Ishikawa (cell line): ENCODE results near the gene COMMD2.

Experiments
- CEBPB ChIP-seq: IDR thresholded peaks from 2 replicates; pipeline ENCODE4 v1.6.1; 2012
- CREB1 ChIP-seq: IDR thresholded peaks from 2 replicates; pipeline ENCODE4 v1.6.1; 2012; ENCODE audit warnings: low read depth
- EGR1 ChIP-seq: IDR thresholded peaks from 2 replicates; pipeline ENCODE4 v1.6.1; 2012
- EP300 ChIP-seq: IDR thresholded peaks from 2 replicates; pipeline ENCODE4 v1.6.1; 2012; ENCODE audit warnings: borderline replicate concordance
- FOXM1 ChIP-seq: IDR thresholded peaks from 2 replicates; pipeline ENCODE4 v1.6.1; 2012; ENCODE audit warnings: low read depth, borderline replicate concordance
- NFIC ChIP-seq: IDR thresholded peaks from 2 replicates; pipeline ENCODE4 v1.6.1; 2012
- RAD21 ChIP-seq: IDR thresholded peaks from 2 replicates; pipeline ENCODE4 v1.6.1; 2012; ENCODE audit warnings: low read depth
- TAF1 ChIP-seq: IDR thresholded peaks from 2 replicates; pipeline ENCODE4 v1.6.1; 2012; ENCODE audit warnings: low read depth, mild to moderate bottlenecking
- TCF12 ChIP-seq: IDR thresholded peaks from 2 replicates; pipeline ENCODE4 v1.6.1; 2012; ENCODE audit warnings: low read depth
- TEAD4 ChIP-seq: IDR thresholded peaks from 2 replicates; pipeline ENCODE4 v1.6.1; 2012
- YY1 ChIP-seq: IDR thresholded peaks from 2 replicates; pipeline ENCODE4 v1.6.1; 2012; ENCODE audit warnings: low read depth
- ZBTB7A ChIP-seq: IDR thresholded peaks from 2 replicates; pipeline ENCODE4 v1.6.1; 2012; ENCODE audit warnings: low read depth
- TF ChIP-seq, protein P1 (sequence below): IDR thresholded peaks from 2 replicates; pipeline ENCODE4 v1.6.1; 2012; ENCODE audit warnings: low read depth, mild to moderate bottlenecking
- TF ChIP-seq, protein P2 (sequence below): IDR thresholded peaks from 2 replicates; pipeline ENCODE4 v1.6.1; 2012
- TF ChIP-seq, protein P3 (sequence below): IDR thresholded peaks from 2 replicates; pipeline ENCODE4 v1.6.1; 2012

The COMMD2 gene

DNA sequence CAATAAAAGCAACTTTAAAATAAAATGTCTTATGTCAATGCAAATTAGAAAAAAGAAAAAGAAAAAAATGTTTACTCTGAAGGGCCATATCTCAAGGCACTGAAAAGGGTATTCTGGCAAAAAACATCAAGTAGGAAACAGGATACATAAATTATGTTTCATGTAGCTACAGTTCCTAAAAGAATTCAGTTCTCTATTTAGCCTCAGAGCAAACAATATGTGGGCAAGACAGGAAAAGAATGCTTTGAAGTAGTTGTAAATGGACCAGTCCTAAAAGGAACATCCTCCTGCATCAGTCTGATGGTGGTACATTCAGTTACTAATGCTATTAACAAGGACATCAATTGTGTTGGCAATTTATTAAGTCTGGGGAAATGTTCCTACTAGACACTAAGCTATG is 8.1 kb downstream of the COMMD2 start:
- TF ChIP-seq, protein P1, sequence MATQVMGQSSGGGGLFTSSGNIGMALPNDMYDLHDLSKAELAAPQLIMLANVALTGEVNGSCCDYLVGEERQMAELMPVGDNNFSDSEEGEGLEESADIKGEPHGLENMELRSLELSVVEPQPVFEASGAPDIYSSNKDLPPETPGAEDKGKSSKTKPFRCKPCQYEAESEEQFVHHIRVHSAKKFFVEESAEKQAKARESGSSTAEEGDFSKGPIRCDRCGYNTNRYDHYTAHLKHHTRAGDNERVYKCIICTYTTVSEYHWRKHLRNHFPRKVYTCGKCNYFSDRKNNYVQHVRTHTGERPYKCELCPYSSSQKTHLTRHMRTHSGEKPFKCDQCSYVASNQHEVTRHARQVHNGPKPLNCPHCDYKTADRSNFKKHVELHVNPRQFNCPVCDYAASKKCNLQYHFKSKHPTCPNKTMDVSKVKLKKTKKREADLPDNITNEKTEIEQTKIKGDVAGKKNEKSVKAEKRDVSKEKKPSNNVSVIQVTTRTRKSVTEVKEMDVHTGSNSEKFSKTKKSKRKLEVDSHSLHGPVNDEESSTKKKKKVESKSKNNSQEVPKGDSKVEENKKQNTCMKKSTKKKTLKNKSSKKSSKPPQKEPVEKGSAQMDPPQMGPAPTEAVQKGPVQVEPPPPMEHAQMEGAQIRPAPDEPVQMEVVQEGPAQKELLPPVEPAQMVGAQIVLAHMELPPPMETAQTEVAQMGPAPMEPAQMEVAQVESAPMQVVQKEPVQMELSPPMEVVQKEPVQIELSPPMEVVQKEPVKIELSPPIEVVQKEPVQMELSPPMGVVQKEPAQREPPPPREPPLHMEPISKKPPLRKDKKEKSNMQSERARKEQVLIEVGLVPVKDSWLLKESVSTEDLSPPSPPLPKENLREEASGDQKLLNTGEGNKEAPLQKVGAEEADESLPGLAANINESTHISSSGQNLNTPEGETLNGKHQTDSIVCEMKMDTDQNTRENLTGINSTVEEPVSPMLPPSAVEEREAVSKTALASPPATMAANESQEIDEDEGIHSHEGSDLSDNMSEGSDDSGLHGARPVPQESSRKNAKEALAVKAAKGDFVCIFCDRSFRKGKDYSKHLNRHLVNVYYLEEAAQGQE = no peak
- TF ChIP-seq ZBTB7A (no peak), NFIC (no peak), TCF12 (no peak), FOXM1 (no peak), TAF1 (no peak)
- TF ChIP-seq, protein P2, sequence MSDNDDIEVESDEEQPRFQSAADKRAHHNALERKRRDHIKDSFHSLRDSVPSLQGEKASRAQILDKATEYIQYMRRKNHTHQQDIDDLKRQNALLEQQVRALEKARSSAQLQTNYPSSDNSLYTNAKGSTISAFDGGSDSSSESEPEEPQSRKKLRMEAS = no peak

GRCh38 chr3:149739396-149739795 is 12.9 kb downstream of the COMMD2 start:
- TF ChIP-seq YY1 (no peak), TAF1 (no peak), NFIC (no peak), ZBTB7A (no peak), RAD21 (no peak), TCF12 (no peak), CEBPB (no peak), EGR1 (no peak), CREB1 (no peak), EP300 (no peak), FOXM1 (no peak)
- TF ChIP-seq, protein P3, sequence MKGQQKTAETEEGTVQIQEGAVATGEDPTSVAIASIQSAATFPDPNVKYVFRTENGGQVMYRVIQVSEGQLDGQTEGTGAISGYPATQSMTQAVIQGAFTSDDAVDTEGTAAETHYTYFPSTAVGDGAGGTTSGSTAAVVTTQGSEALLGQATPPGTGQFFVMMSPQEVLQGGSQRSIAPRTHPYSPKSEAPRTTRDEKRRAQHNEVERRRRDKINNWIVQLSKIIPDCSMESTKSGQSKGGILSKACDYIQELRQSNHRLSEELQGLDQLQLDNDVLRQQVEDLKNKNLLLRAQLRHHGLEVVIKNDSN = no peak
- TF ChIP-seq, protein P1 = no peak
- TF ChIP-seq, protein P2 = no peak

DNA sequence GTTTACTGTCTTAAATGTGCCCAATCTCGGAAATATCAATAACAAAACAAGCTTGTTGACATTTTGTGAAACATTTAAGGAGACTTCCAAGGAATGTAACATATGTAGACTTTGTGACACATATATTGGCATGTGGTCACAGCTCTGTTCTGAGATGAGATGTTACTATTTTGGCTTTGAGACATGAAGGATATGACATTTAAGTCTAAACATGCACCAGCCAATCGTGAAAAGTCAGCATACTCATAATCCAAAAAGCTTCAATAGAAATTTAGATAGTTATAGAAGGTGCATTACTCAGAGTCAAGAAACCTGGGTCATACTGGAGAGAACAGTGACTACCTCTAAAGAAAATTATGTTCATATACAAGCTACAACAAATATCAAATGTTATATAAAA is 13.4 kb downstream of the COMMD2 start:
- TF ChIP-seq NFIC = no peak
- TF ChIP-seq TEAD4 = no peak
- no peak for TF ChIP-seq CEBPB
- TF ChIP-seq EP300 = no peak
- TF ChIP-seq, protein P1 = no peak
- TF ChIP-seq, protein P3 = no peak
- TF ChIP-seq EGR1 = no peak
- no peak for TF ChIP-seq TAF1
- no peak for TF ChIP-seq YY1

GRCh38 chr3:149736953-149737205 is 15.4 kb downstream of the COMMD2 start:
- TF ChIP-seq TAF1 (no peak), TEAD4 (no peak), YY1 (no peak), RAD21 (no peak), NFIC (no peak), EGR1 (no peak), CEBPB (no peak), FOXM1 (no peak), EP300 (no peak), TCF12 (no peak), CREB1 (no peak)
- TF ChIP-seq, protein P2 = no peak
- TF ChIP-seq, protein P1 = no peak
- TF ChIP-seq, protein P3 = no peak
